ENCODE measurements around the gene CPZ.

CPZ gene

GRCh38 chr4:8609406-8609805 lies 16.8 kb downstream of the CPZ start:
- Histone ChIP-seq H3K27me3 (ENCODE audit: insufficient read depth, low read length) (no peaks in the 10 kb centered on the region), H3K9me2 (ENCODE audit: low read depth, low read length) (no peaks in the 10 kb centered on the region), H3K9me3 (ENCODE audit: low read length) (no peaks in the 10 kb centered on the region), H3K27ac (ENCODE audit: low read depth, low read length, poor library complexity, severe bottlenecking) (no peak overlapping the region), H3K4me1 (ENCODE audit: insufficient read depth, low read length, severe bottlenecking) (no peaks in the 10 kb centered on the region), H3K9ac (ENCODE audit: low read length) (no peak overlapping the region), H3K4me2 (ENCODE audit: low read length) (no peak overlapping the region), H3K36me3 (ENCODE audit: insufficient read depth, low read length) (no peaks in the 10 kb centered on the region), H4K20me1 (ENCODE audit: insufficient read depth, low read length) (no peaks in the 10 kb centered on the region), H3K79me2 (ENCODE audit: insufficient read depth, low read length) (no peaks in the 10 kb centered on the region), H3F3A (ENCODE audit: insufficient read depth, low read length) (no peaks in the 10 kb centered on the region), H2AFZ (ENCODE audit: low read length) (no peak overlapping the region), H3K4me3 (ENCODE audit: low read depth, low read length, poor library complexity, severe bottlenecking) (no peak overlapping the region)
- no peak for TF ChIP-seq EZH2 (IDR thresholded peaks at IDR 0.05; ENCODE audit: borderline replicate concordance, low read length)
- TF ChIP-seq CTCF (IDR thresholded peaks at IDR 0.05; ENCODE audit: low read length): no peak

GRCh38 chr4:8609824-8610350 lies 17.3 kb downstream of the CPZ start:
- Histone ChIP-seq H3K79me2 (ENCODE audit: insufficient read depth, low read length) (no peaks in the 10 kb centered on the region), H3F3A (ENCODE audit: insufficient read depth, low read length) (no peaks in the 10 kb centered on the region), H3K4me1 (ENCODE audit: insufficient read depth, low read length, severe bottlenecking) (no peaks in the 10 kb centered on the region), H3K9ac (ENCODE audit: low read length) (no peak overlapping the region), H3K27ac (ENCODE audit: low read depth, low read length, poor library complexity, severe bottlenecking) (no peak overlapping the region), H3K4me3 (ENCODE audit: low read depth, low read length, poor library complexity, severe bottlenecking) (no peak overlapping the region), H4K20me1 (ENCODE audit: insufficient read depth, low read length) (no peaks in the 10 kb centered on the region), H2AFZ (ENCODE audit: low read length) (no peak overlapping the region), H3K36me3 (ENCODE audit: insufficient read depth, low read length) (no peaks in the 10 kb centered on the region), H3K4me2 (ENCODE audit: low read length) (no peak overlapping the region), H3K27me3 (ENCODE audit: insufficient read depth, low read length) (no peaks in the 10 kb centered on the region), H3K9me3 (ENCODE audit: low read length) (no peaks in the 10 kb centered on the region), H3K9me2 (ENCODE audit: low read depth, low read length) (no peaks in the 10 kb centered on the region)
- TF ChIP-seq EZH2 (IDR thresholded peaks at IDR 0.05; ENCODE audit: borderline replicate concordance, low read length) (no peak), CTCF (IDR thresholded peaks at IDR 0.05; ENCODE audit: low read length) (no peak)

- Histone ChIP-seq H4K20me1 (ENCODE audit: insufficient read depth, low read length) (no peaks in the 10 kb centered on the region), H3K9me2 (ENCODE audit: low read depth, low read length) (no peaks in the 10 kb centered on the region), H3K9ac (ENCODE audit: low read length) (no peak overlapping the region), H3K4me3 (ENCODE audit: low read depth, low read length, poor library complexity, severe bottlenecking) (no peak overlapping the region), H3K4me2 (ENCODE audit: low read length) (no peak overlapping the region), H3K36me3 (ENCODE audit: insufficient read depth, low read length) (no peaks in the 10 kb centered on the region), H2AFZ (ENCODE audit: low read length) (no peak overlapping the region), H3K79me2 (ENCODE audit: insufficient read depth, low read length) (no peaks in the 10 kb centered on the region), H3K9me3 (ENCODE audit: low read length) (no peaks in the 10 kb centered on the region), H3K27ac (ENCODE audit: low read depth, low read length, poor library complexity, severe bottlenecking) (no peak overlapping the region), H3K27me3 (ENCODE audit: insufficient read depth, low read length) (no peaks in the 10 kb centered on the region), H3K4me1 (ENCODE audit: insufficient read depth, low read length, severe bottlenecking) (no peaks in the 10 kb centered on the region), H3F3A (ENCODE audit: insufficient read depth, low read length) (no peaks in the 10 kb centered on the region)
- no peak for TF ChIP-seq EZH2 (IDR thresholded peaks at IDR 0.05; ENCODE audit: borderline replicate concordance, low read length)
- no peak for TF ChIP-seq CTCF (IDR thresholded peaks at IDR 0.05; ENCODE audit: low read length)
Observed at GRCh38 chr4:8610858-8611616, 18.5 kb downstream of the CPZ start.

Measured in OCI-LY1 (cell line).